H1 (cell line): Measurements from ENCODE around the gene COX7A1. TPM values are rescaled to one million over a fixed set of nuclear protein-coding genes. Genes with fewer than 3 reads are reported as not detected.
A peak's percentile ranks its signal among the peaks of the same experiment; 100 is the strongest.

Source experiments
- CTCF ChIA-PET: fragments of 300-600 bp; sonication (Branson Sonifier 250); formaldehyde crosslinking; loops from one replicate; lab custom pipeline; 2021; ENCODE audit not compliant: partially characterized antibody; lab: Charles Lee
- POLR2A ChIA-PET: fragments of 300-600 bp; sonication (Branson Sonifier 250); formaldehyde crosslinking; loops from one replicate; lab custom pipeline; 2021; ENCODE audit warnings: inconsistent platforms; ENCODE audit not compliant: partially characterized antibody; lab: Charles Lee
- DNase-seq, 2 experiments: peaks; one replicate each; pipeline versions ENCODE4 v3.0.0 to v3.0.0-alpha.2; 2010 to 2022; ENCODE audit warnings: low spot score in 2 of 2, low read depth in 1 of 2, mixed read lengths in 1 of 2
- FAIRE-seq: peaks from 2 replicates; lab custom pipeline; 2011; peaks lifted over from hg19 to GRCh38; lab: Jason Lieb, UNC
- H2AFZ ChIP-seq: 2 replicates; pipeline ENCODE4 v1.8.1; 2012; ENCODE audit warnings: low read length, inconsistent platforms
- H2AK5ac ChIP-seq: 2 replicates; pipeline ENCODE4 v1.6.1; 2013; ENCODE audit warnings: low read depth, low read length
- H2BK120ac ChIP-seq: replicated peaks from 2 replicates; pipeline ENCODE3; 2013; ENCODE audit warnings: low read depth, low read length, inconsistent platforms
- H2BK12ac ChIP-seq: 2 replicates; pipeline ENCODE4 v1.6.1; 2013; ENCODE audit warnings: low read depth, low read length
- H2BK15ac ChIP-seq: 2 replicates; pipeline ENCODE4 v1.6.1; 2013; ENCODE audit warnings: low read length
- H2BK20ac ChIP-seq: 2 replicates; pipeline ENCODE4 v1.6.1; 2013; ENCODE audit warnings: low read length
- H2BK5ac ChIP-seq: 2 replicates; pipeline ENCODE4 v1.6.1; 2013; ENCODE audit warnings: low read depth, low read length
- H3K14ac ChIP-seq: 2 replicates; pipeline ENCODE4 v1.6.1; 2013; ENCODE audit warnings: inconsistent platforms; ENCODE audit not compliant: insufficient read length
- H3K18ac ChIP-seq: 2 replicates; pipeline ENCODE4 v1.6.1; 2013; ENCODE audit warnings: low read length; ENCODE audit errors: extremely low read depth
- H3K23ac ChIP-seq: 2 replicates; pipeline ENCODE4 v1.6.1; 2013; ENCODE audit warnings: inconsistent platforms; ENCODE audit not compliant: insufficient read length
- H3K23me2 ChIP-seq: 2 replicates; pipeline ENCODE4 v1.6.1; 2013; ENCODE audit warnings: low read depth, low read length
- H3K27ac ChIP-seq: 2 replicates; pipeline ENCODE4 v1.6.1; 2011; ENCODE audit warnings: low read depth, low read length, inconsistent platforms
- H3K27me3 ChIP-seq, 4 experiments: replicated peaks in 1 of 4; 1 replicate in 1 of 4; 2 replicates in 3 of 4; pipeline versions ENCODE4 v1.6.1 to v1.8.1; 2011 to 2013; ENCODE audit warnings: low read length in 3 of 4, mild to moderate bottlenecking in 3 of 4, inconsistent platforms in 2 of 4, mixed read lengths in 2 of 4, moderate library complexity in 1 of 4; ENCODE audit not compliant: control insufficient read depth in 3 of 4, insufficient read depth in 3 of 4; ENCODE audit errors: extremely low read depth in 1 of 4
- H3K36me3 ChIP-seq, 4 experiments: 2 replicates each; pipeline versions ENCODE4 v1.6.1 to v1.8.1; 2011 to 2013; ENCODE audit warnings: mild to moderate bottlenecking in 4 of 4, low read length in 3 of 4, moderate library complexity in 2 of 4, control low read depth in 1 of 4, inconsistent platforms in 1 of 4; ENCODE audit not compliant: insufficient read depth in 4 of 4, control insufficient read depth in 2 of 4
- H3K4ac ChIP-seq: replicated peaks from 2 replicates; pipeline ENCODE3; 2013; ENCODE audit warnings: low read length, low read depth, mixed read lengths, inconsistent platforms; ENCODE audit not compliant: insufficient read length
- H3K4me1 ChIP-seq, 4 experiments: replicated peaks in 1 of 4; 1 replicate in 1 of 4; 2 replicates in 3 of 4; pipeline versions ENCODE4 v1.6.1 to v1.8.1; 2011 to 2013; ENCODE audit warnings: low read length in 3 of 4, inconsistent platforms in 2 of 4, mixed read lengths in 1 of 4; ENCODE audit not compliant: insufficient read depth in 4 of 4, control insufficient read depth in 3 of 4
- H3K4me2 ChIP-seq, 2 experiments: 2 replicates each; pipeline versions ENCODE4 v1.6.1 to v1.8.1; 2011 to 2013; ENCODE audit warnings: low read depth in 2 of 2, low read length in 2 of 2, control low read depth in 1 of 2, inconsistent platforms in 1 of 2, mild to moderate bottlenecking in 1 of 2; ENCODE audit not compliant: insufficient read depth in 1 of 2
- H3K4me3 ChIP-seq, 4 experiments: fragments of 200-600, 300-600 bp in 1 of 4; sonication (generic), shearing (Covaris generic), sonication (Bioruptor Twin) in 1 of 4; 2 replicates each; pipeline versions ENCODE4 v1.5.1 to v1.8.1; 2011 to 2016; ENCODE audit warnings: low read length in 4 of 4, low read depth in 3 of 4, control low read depth in 2 of 4, inconsistent platforms in 2 of 4, mild to moderate bottlenecking in 2 of 4, mixed read lengths in 1 of 4, moderate library complexity in 1 of 4; ENCODE audit not compliant: insufficient read depth in 2 of 4; ENCODE audit errors: extremely low read depth in 1 of 4
- H3K56ac ChIP-seq: replicated peaks from 2 replicates; pipeline ENCODE3; 2013; ENCODE audit warnings: low read depth, mild to moderate bottlenecking, mixed read lengths, low read length, inconsistent platforms; ENCODE audit not compliant: insufficient read length
- H3K79me1 ChIP-seq: 2 replicates; pipeline ENCODE4 v1.6.1; 2013; ENCODE audit warnings: low read depth, low read length, control low read depth
- H3K79me2 ChIP-seq, 2 experiments: 2 replicates each; pipeline versions ENCODE4 v1.6.1 to v1.8.1; 2012 to 2013; ENCODE audit warnings: low read length in 2 of 2, mild to moderate bottlenecking in 2 of 2, inconsistent platforms in 1 of 2; ENCODE audit not compliant: insufficient read depth in 2 of 2, control insufficient read depth in 1 of 2
- H3K9ac ChIP-seq, 4 experiments: replicated peaks in 1 of 4; 1 replicate in 1 of 4; 2 replicates in 3 of 4; pipeline versions ENCODE4 v1.6.1 to v1.8.1; 2011 to 2013; ENCODE audit warnings: low read depth in 3 of 4, low read length in 3 of 4, control low read depth in 2 of 4, mild to moderate bottlenecking in 2 of 4, moderate library complexity in 2 of 4, inconsistent platforms in 1 of 4; ENCODE audit errors: extremely low read depth in 1 of 4
- H3K9me3 ChIP-seq, 2 experiments: 2 replicates each; pipeline versions ENCODE4 v1.6.1 to v1.8.1; 2012 to 2013; ENCODE audit warnings: mild to moderate bottlenecking in 2 of 2, moderate library complexity in 2 of 2, control low read depth in 1 of 2, inconsistent platforms in 1 of 2, low read depth in 1 of 2, low read length in 1 of 2, mixed read lengths in 1 of 2; ENCODE audit not compliant: insufficient read depth in 2 of 2
- H4K20me1 ChIP-seq, 2 experiments: replicated peaks in 1 of 2; 2 replicates each; pipeline versions ENCODE3 to v1.8.1; 2011 to 2013; ENCODE audit warnings: inconsistent platforms in 2 of 2, low read length in 2 of 2, mild to moderate bottlenecking in 1 of 2; ENCODE audit not compliant: insufficient read depth in 2 of 2, control insufficient read depth in 1 of 2
- H4K5ac ChIP-seq: 2 replicates; pipeline ENCODE4 v1.6.1; 2013; ENCODE audit warnings: low read length, low read depth, mixed read lengths, inconsistent platforms; ENCODE audit not compliant: insufficient read length
- H4K8ac ChIP-seq: 2 replicates; pipeline ENCODE4 v1.8.0; 2013; ENCODE audit warnings: mild to moderate bottlenecking, moderate library complexity, low read length, inconsistent platforms; ENCODE audit not compliant: insufficient read depth; ENCODE audit errors: extremely low read depth
- H4K91ac ChIP-seq: replicated peaks from 2 replicates; pipeline ENCODE3; 2013; ENCODE audit warnings: low read length, mixed read lengths, inconsistent platforms; ENCODE audit not compliant: insufficient read length
- EGR1 ChIP-seq: IDR thresholded peaks from 2 replicates; pipeline ENCODE4 v1.6.1; 2011; ENCODE audit warnings: low read depth, low read length, borderline replicate concordance
- EP300 ChIP-seq, 2 experiments: IDR thresholded peaks; 1 replicate in 1 of 2; 2 replicates in 1 of 2; pipeline ENCODE4 v1.6.1; 2011 to 2012; ENCODE audit warnings: low read depth in 2 of 2, low read length in 2 of 2, mild to moderate bottlenecking in 2 of 2, borderline replicate concordance in 1 of 2, inconsistent platforms in 1 of 2, moderate library complexity in 1 of 2
- FOSL1 ChIP-seq: IDR thresholded peaks from 2 replicates; pipeline ENCODE4 v1.6.1; 2011; ENCODE audit warnings: mild to moderate bottlenecking, low read depth, low read length, moderate library complexity; ENCODE audit not compliant: insufficient read depth
- KDM1A ChIP-seq: fragments of 200-600, 300-600 bp; sonication (generic); IDR thresholded peaks from 2 replicates; pipeline ENCODE4 v1.7.1; 2016; ENCODE audit warnings: mild to moderate bottlenecking, low read length, borderline replicate concordance
- POU5F1 ChIP-seq: IDR thresholded peaks from 2 replicates; pipeline ENCODE4 v1.6.1; 2011; ENCODE audit warnings: low read depth, mild to moderate bottlenecking, low read length, moderate library complexity
- RFX5 ChIP-seq: IDR thresholded peaks from 2 replicates; pipeline ENCODE4 v1.6.1; 2011; ENCODE audit warnings: low read depth, low read length, improper control_type of control experiment, borderline replicate concordance
- SIX5 ChIP-seq: IDR thresholded peaks from 2 replicates; pipeline ENCODE4 v1.6.1; 2011; ENCODE audit warnings: mild to moderate bottlenecking, low read depth, low read length
- SP1 ChIP-seq: IDR thresholded peaks from 2 replicates; pipeline ENCODE4 v1.6.1; 2011; ENCODE audit warnings: low read depth, low read length
- WGBS, 2 experiments: shearing (Covaris generic) in 1 of 2; methylation state at CpG; one replicate each; pipeline versions ENCODE4 v1.1.6 to v1.1.7; 2013 to 2015; ENCODE audit warnings: low lambda C conversion rate in 2 of 2, mixed read lengths in 2 of 2, inconsistent platforms in 1 of 2, low coverage in 1 of 2, missing lambda C conversion rate in 1 of 2; ENCODE audit not compliant: insufficient replicate concordance in 2 of 2, insufficient coverage in 1 of 2, insufficient read length in 1 of 2; ENCODE audit errors: extremely low coverage in 1 of 2, missing lambda C conversion rate in 1 of 2; 5-methylcytosine and 5-hydroxymethylcytosine counted together
- polyA plus RNA-seq, 7 experiments: library from polyadenylated mRNA; depleted of rRNA in 3 of 7; stranded (reverse) in 5 of 7; unstranded in 2 of 7; fragments of >200 nt in 5 of 7; fragments of 200-250 nt in 2 of 7; gene quantifications; 1 replicate in 5 of 7; 2 replicates in 1 of 7; 4 replicates in 1 of 7; pipeline versions ENCODE4 v1.2.1 to v1.2.3, GENCODE V29; 2011 to 2013; ENCODE audit warnings: missing spikeins in 2 of 7, mixed read lengths in 2 of 7
- total RNA-seq: library from RNA; stranded (reverse); fragmentation: NEBNext Ultra II Directional; extraction: Animal tissue kit (Norgen Biotek cat#: 25700); gene quantifications from 2 replicates; pipeline ENCODE4 v1.2.1, GENCODE V29; 2021
- TF ChIP-seq, protein P1 (sequence below): IDR thresholded peaks from 2 replicates; pipeline ENCODE4 v1.6.1; 2012; ENCODE audit warnings: low read length, inconsistent platforms
- TF ChIP-seq, protein P2 (sequence below): IDR thresholded peaks from 2 replicates; pipeline ENCODE4 v1.6.1; 2011; ENCODE audit warnings: low read depth, mild to moderate bottlenecking, low read length; ENCODE audit not compliant: insufficient read depth

COX7A1 gene
- total and polyA plus RNA-seq, 2 of the 8 experiments (the other 6 are each of a cell fraction or from before 2014, with no cell fraction given): 0.60 TPM

DNA sequence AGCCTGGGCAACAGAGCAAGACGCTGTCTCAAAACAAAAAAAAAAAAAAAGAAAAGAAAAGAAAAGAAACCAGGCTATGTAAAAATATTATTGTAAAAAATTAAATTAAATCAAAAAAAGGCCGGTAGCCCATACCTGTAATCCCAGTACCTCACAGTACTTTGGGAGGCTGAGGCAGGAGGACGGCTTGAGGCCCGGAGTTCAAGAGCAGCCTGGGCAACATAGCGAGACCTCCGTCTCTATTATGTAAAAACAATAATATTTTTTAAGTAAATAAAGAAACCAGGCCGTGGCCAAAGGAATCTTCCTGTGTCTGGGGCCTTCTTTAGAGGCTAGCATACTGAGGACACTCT, 13.2 kb downstream of the COX7A1 start:
- Histone ChIP-seq H3K79me2 (peaks cover 0 to 12% of the 10 kb centered on the region in 2 experiments; a peak in 1 of 4 replicates), H3K4me1 (peaks cover 0 to 6% (median 5%) of the 10 kb centered on the region in 4 experiments; a peak in 3 of 7 replicates), H3K9ac (peak overlapping the region in 3 of 4 experiments; percentile 1 to 54 (median 32); a peak in 4 of 7 replicates), H3K4ac (no peak overlapping the region), H2BK20ac (no peak overlapping the region), H2BK15ac (no peak overlapping the region), H3K18ac (no peak overlapping the region), H3K9me3 (no peaks in the 10 kb centered on the region), H3K14ac (no peak overlapping the region), H4K20me1 (peaks cover 0 to 3% of the 10 kb centered on the region in 2 experiments), H2AFZ (no peak overlapping the region), H3K36me3 (peaks cover 6 to 11% (median 9%) of the 10 kb centered on the region in 4 experiments; a peak in 7 of 8 replicates), H3K27ac (0 out of 2 replicates have a peak overlapping the region, but pooled peaks have one; percentile 36), H4K8ac (no peak overlapping the region; the same call in 1 of the 2 replicates), H2BK5ac (0 out of 2 replicates have a peak overlapping the region, but pooled peaks have one; percentile 82), H3K56ac (no peak overlapping the region), H2BK12ac (no peak overlapping the region), H3K23me2 (peaks cover 13% of the 10 kb centered on the region; the same call in 1 of the 2 replicates), H3K4me2 (peak overlapping the region; percentile 70 to 96), H4K5ac (no peak overlapping the region), H3K27me3 (no peaks in the 10 kb centered on the region), H3K23ac (no peak overlapping the region), H4K91ac (no peak overlapping the region), H3K79me1 (peaks cover 3% of the 10 kb centered on the region), H2BK120ac (no peak overlapping the region), H2AK5ac (no peak overlapping the region), H3K4me3 (peak overlapping the region; percentile 89 to 98 (median 97))
- FAIRE-seq: no peak
- 79% methylated on average over 5 of the region's 7 CpGs; no CpG with 5 or more reads in 1 of the 2 experiments for WGBS, 2 experiments
- ChIA-PET CTCF (interaction anchor here (1.0 to 2.7 kb wide), 4 partner anchors 11 to 34 kb away, joined by 3 to 18 read pairs (median 6); no protein-coding TSS in a partner anchor), POLR2A (interaction anchor here (0.6 to 2.0 kb wide), 12 partner anchors 10 to 1260 kb away, joined by 3 to 13 read pairs (median 4); partner anchors contain the start of genes THAP8, WDR62, ZNF146 and ZNF565)
- DNase-seq: no peak
- TF ChIP-seq, protein P1, sequence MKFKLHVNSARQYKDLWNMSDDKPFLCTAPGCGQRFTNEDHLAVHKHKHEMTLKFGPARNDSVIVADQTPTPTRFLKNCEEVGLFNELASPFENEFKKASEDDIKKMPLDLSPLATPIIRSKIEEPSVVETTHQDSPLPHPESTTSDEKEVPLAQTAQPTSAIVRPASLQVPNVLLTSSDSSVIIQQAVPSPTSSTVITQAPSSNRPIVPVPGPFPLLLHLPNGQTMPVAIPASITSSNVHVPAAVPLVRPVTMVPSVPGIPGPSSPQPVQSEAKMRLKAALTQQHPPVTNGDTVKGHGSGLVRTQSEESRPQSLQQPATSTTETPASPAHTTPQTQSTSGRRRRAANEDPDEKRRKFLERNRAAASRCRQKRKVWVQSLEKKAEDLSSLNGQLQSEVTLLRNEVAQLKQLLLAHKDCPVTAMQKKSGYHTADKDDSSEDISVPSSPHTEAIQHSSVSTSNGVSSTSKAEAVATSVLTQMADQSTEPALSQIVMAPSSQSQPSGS: no peak
- TF ChIP-seq POU5F1 (no peak), EP300 (IDR thresholded peaks at IDR 0.05; ENCODE audit: borderline replicate concordance in 1 of 2, low read depth in 2 of 2, low read length in 2 of 2) (no peak), SIX5 (no peak), EGR1 (no peak), FOSL1 (no peak), KDM1A (no peak), SP1 (no peak), RFX5 (no peak)
- TF ChIP-seq, protein P2, sequence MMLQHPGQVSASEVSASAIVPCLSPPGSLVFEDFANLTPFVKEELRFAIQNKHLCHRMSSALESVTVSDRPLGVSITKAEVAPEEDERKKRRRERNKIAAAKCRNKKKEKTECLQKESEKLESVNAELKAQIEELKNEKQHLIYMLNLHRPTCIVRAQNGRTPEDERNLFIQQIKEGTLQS: no peak
